ENCODE measurements around the gene PHGDH.

Gene PHGDH

DNA sequence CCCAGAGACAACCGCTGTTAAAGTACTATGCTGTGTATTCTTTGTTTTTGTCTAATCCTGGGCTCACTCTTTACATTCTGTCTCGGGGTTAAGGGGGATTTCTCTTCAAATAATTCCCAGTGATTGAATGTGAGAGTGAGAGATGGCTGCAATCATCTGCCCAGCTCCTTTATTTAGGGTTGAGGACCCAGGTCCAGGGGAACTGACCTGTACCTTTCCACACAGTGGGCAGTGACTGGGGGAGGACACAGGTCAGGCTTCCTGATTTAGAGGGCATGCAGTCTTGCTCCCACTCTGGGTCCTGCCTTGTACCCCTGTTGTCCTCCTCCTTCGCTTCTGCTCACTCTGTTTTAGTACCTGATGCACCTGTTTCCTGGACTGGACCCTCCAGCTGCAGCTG, 22.0 kb downstream of the PHGDH start:
- TF ChIP-seq, protein P1, sequence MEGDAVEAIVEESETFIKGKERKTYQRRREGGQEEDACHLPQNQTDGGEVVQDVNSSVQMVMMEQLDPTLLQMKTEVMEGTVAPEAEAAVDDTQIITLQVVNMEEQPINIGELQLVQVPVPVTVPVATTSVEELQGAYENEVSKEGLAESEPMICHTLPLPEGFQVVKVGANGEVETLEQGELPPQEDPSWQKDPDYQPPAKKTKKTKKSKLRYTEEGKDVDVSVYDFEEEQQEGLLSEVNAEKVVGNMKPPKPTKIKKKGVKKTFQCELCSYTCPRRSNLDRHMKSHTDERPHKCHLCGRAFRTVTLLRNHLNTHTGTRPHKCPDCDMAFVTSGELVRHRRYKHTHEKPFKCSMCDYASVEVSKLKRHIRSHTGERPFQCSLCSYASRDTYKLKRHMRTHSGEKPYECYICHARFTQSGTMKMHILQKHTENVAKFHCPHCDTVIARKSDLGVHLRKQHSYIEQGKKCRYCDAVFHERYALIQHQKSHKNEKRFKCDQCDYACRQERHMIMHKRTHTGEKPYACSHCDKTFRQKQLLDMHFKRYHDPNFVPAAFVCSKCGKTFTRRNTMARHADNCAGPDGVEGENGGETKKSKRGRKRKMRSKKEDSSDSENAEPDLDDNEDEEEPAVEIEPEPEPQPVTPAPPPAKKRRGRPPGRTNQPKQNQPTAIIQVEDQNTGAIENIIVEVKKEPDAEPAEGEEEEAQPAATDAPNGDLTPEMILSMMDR (IDR thresholded peaks at IDR 0.05; ENCODE audit: low read depth, low read length) = no peak
- no peak for DNase-seq (ENCODE audit: extremely low read depth, low read depth)

DNA sequence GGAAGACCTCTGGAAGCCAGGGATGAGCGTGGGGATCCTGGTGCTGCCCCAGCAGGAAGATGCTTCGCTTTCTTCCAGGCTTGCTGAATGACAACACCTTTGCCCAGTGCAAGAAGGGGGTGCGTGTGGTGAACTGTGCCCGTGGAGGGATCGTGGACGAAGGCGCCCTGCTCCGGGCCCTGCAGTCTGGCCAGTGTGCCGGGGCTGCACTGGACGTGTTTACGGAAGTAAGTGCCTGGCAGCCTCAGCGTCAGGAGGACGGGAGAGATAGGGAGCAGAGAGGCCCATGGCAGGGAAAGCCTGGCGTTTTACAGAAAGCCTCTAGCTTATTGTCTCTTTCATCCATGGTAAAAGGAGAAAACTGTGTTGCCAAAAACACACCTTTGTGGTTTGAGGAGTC, 23.5 kb downstream of the PHGDH start:
- TF ChIP-seq, protein P1 (IDR thresholded peaks at IDR 0.05; ENCODE audit: low read depth, low read length) = no peak
- no peak for DNase-seq (ENCODE audit: extremely low read depth, low read depth)

DNA sequence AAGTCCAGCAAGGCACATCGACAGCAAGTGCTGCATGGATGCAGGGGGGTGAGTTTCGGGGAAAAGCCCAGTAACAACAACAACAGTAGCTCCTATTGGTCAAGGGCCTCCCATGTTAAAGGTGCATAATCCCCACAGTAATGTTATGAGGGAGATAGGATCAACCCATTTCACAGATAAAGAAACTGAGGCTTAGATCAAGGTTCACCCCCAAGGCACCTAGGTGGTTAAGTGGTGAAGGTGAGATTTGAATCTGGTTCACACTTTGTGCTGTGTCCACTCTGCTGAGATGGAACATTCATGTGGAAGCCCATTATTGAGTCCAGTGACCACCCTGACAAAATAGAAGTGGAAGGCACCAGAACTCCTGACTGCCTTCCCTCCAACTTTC, 24.9 kb downstream of the PHGDH start:
- TF ChIP-seq, protein P1 (IDR thresholded peaks at IDR 0.05; ENCODE audit: low read depth, low read length) = no peak
- no peak for DNase-seq (ENCODE audit: extremely low read depth, low read depth)

DNA sequence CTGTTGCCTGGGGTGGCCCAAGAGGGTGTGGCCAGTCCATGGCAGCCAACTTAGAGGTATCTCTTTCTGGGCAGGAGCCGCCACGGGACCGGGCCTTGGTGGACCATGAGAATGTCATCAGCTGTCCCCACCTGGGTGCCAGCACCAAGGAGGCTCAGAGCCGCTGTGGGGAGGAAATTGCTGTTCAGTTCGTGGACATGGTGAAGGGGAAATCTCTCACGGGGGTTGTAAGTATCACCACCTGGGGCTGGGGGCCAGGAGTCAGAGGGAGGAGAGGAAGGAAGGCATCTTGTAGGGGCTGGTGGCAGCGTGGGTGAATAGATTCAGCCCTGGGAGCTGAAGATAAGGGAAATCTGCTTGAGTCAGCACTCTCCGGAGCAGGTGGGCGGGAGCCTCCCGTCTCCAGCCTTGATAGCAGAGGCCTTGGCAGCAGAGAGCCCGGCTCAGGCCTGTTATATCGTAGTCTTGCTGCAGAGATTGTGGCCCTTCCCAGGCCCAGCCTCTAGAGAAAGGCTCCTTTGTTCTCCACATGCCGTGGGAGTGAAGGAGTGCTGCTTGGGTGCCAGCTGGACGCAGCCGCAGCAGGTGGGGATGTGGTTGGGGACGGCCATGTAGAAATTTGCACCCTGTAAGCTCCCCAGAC, 25.4 kb downstream of the PHGDH start:
- TF ChIP-seq, protein P1 (IDR thresholded peaks at IDR 0.05; ENCODE audit: low read depth, low read length) = no peak
- no peak for DNase-seq (ENCODE audit: extremely low read depth, low read depth)

DNA sequence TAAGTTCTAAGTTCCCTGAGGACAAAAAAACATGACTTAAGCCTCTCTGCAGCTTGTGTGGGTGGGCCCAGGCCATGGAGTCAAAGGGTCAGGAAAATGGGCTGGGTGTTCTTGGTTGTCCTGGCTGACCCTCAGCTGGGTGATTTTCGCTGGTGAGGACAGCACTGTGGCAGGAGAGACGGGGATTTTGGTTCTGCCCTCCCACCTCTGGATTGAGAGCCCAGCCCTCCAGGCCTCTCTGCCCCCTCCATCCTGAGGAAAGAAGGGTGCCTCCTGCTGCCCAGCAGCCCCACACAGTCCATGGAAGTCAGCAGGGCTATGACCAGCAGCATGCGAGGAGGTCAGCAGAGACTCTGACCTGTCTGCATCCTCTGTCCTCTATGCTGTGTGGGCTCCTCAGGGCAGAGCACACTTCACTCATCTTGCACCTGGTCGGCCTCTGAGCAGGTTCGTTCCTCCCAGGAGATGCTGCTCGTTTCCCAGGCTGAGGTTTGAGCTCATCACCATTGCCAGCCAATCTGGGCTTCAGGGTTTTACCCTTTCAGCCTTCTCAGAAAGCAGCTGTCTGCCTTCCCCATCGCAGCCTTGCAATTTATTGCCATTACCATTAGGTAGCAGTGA, 26.5 kb downstream of the PHGDH start:
- TF ChIP-seq, protein P1 (IDR thresholded peaks at IDR 0.05; ENCODE audit: low read depth, low read length) = no peak
- no peak for DNase-seq (ENCODE audit: extremely low read depth, low read depth)

DNA sequence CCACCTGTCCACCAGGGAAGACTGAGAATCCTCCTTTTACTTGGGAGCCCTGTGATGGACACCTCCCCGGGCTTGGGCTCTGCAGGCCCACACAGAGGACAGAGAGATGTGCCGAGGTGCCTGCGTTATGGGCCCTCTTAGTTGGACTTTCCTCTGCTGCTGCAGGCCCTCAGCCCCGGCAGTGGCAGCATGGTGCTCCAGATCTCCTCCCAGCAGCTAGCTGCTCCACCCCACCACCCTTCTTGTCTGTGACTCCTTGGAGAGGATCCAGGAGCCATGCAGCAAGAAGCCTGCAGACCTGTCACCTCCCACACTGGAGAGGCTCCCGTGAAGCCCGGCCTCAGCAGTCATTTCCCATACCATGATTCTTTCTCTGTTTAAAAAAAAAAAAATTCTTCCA, 27.4 kb downstream of the PHGDH start:
- no peak for DNase-seq (ENCODE audit: extremely low read depth, low read depth)
- TF ChIP-seq, protein P1 (IDR thresholded peaks at IDR 0.05; ENCODE audit: low read depth, low read length) = no peak

DNA sequence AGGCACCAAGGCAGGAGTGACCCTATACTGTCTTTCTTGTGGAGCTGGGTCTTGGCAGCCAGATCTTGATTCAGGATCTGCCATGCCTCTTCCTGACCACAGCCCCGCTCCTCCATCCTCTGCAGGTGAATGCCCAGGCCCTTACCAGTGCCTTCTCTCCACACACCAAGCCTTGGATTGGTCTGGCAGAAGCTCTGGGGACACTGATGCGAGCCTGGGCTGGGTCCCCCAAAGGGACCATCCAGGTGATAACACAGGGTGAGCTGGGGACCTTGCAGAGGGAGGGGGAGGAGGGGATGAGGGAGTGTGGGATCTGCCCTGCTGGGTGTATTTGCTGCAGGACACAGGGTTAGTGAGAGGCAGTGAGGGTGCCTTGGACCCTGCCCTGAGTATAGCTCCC, 28.5 kb downstream of the PHGDH start:
- DNase-seq (ENCODE audit: extremely low read depth, low read depth) = no peak
- TF ChIP-seq, protein P1 (IDR thresholded peaks at IDR 0.05; ENCODE audit: low read depth, low read length) = no peak
